ENCODE data around the gene ASB3. TPM values are rescaled to one million over a fixed set of nuclear protein-coding genes. Genes with fewer than 3 reads are reported as not detected.

Gene ASB3
- total RNA-seq, result 23.1 and 23.3 TPM in 2 replicates

GRCh38 chr2:53786705-53787613, at the start of gene ASB3, which contains the start of gene ERLEC1:
Gene ASB3 (minus strand): TSS chr2:53786953. CDS start chr2:53765572, 21,381 bp downstream.
Gene ERLEC1 (plus strand): TSS chr2:53787044. CDS start chr2:53787211, 167 bp downstream.

GRCh38 chr2:53767405-53768241, 19.1 kb downstream of the ASB3 start, which contains the start of gene CHAC2:
Gene CHAC2 (plus strand): TSS chr2:53767804. CDS start chr2:53767887, 83 bp downstream.

Other genes with a start within 250 kb of the ASB3 start
- gene CHAC2, start 19.1 kb downstream of the ASB3 start, total RNA-seq, result 1.1 and 1.3 TPM in 2 replicates
- 131 and 193 TPM in 2 replicates for gene ERLEC1, start 91 bp upstream of the ASB3 start, total RNA-seq
- 0.71 and 0.74 TPM in 2 replicates for gene GPR75, start 73.0 kb upstream of the ASB3 start, total RNA-seq
- 20.8 and 23.5 TPM in 2 replicates for gene PSME4, start 184.0 kb upstream of the ASB3 start, total RNA-seq

Measured in smooth muscle cell of bladder (primary cell).